ENCODE measurements around the gene CFAP54. TPM values are rescaled to one million over a fixed set of nuclear protein-coding genes. Genes with fewer than 3 reads are reported as not detected.
"Not testable (repeated sequence)": the region's sequence is repeated elsewhere in the genome, so short reads cannot be mapped to it uniquely, and the experiment has no call there.

CFAP54 gene
- polyA plus RNA-seq, 3 donors, result 2.1 to 2.3 (median 2.2) TPM

DNA sequence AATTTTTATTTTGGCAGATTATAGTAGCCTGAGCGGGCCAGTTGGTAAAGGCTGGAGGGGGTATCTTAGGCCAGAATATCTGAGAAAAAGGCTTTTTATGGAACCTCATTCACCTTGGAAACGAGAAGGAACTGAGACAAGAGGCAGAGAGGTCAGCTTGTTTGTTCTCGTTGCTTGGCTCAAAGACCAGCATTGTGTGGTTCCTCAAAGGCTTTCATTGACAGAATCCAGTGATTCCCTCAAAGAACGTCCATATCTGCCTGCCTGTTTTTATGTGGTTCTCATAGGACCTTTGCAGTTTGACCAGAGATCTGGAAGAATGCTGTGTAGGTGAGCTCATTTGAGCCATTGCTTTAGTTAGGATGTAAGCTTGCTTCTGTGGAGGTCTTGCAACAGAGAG, 117.3 kb downstream of the CFAP54 start:
- no peak for DNase-seq (ENCODE audit: low read depth in 3 of 3, low spot score in 2 of 3)

DNA sequence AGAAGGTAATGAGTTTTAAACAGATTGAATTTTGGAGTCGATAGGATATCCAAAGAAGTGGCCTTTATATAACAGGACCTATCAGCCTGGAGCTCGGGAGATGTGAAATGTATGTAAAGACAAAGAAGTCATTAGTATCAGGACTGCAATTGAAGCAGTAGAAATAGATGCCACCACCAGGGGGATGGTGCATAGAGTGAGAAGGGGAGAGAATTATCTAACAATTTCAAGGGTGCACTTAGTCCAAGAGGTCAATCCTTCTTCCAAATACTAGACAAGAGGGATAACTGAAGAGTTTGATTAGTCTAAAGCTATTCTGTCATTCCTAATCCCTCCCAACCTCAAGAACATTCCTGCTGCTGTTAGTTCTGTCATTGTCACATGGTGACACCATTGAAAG, 127.8 kb downstream of the CFAP54 start:
- DNase-seq (ENCODE audit: low read depth in 3 of 3, low spot score in 2 of 3), result no peak

DNA sequence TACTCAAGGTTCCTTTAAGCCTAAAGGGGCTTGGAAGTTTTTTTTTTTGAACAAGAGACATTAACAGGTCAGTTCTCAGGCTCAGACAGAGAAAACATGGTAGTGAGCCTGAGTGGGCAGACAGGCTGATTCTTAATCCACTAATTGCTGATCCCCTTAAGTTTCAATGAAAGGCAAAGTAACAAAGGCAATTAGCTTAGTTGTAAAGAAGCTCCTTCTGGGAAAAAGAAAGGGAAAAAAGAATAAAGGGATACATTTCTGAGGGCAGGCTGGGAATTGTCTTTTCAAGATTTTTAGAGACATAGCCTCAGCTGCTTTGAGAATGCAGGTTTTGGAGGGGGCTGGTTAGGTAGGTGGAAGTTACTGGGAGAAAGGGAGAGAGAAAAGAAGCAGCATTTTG, 133.8 kb downstream of the CFAP54 start:
- DNase-seq (ENCODE audit: low read depth in 3 of 3, low spot score in 2 of 3), result no peak

DNA sequence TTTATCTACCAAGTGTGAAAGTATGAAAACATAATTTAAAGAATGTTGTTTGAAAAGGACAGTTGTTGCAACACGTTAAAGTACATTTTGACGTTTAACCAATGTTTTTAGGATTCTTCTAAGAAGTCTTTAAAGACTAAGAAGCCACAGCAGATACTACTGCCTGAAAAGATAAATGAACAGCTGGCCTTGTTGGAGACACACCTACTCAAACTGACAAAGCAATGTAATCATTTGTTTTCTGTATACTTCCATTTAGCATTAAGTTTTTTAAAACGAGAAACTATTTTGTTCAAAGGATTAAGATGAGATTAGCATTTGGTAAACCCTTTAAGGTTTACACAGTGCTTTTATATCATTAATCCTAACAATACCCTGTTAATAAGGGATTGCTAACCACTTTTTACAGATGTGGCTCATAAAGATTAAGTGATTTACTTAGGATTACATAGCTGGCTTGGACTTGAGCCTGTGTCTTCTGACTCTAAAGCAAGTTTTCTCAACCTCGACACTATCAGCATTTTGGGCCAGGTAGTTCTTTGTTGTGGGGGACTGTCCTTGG, 134.4 kb downstream of the CFAP54 start:
- DNase-seq (ENCODE audit: low read depth in 3 of 3, low spot score in 2 of 3), result no peak

DNA sequence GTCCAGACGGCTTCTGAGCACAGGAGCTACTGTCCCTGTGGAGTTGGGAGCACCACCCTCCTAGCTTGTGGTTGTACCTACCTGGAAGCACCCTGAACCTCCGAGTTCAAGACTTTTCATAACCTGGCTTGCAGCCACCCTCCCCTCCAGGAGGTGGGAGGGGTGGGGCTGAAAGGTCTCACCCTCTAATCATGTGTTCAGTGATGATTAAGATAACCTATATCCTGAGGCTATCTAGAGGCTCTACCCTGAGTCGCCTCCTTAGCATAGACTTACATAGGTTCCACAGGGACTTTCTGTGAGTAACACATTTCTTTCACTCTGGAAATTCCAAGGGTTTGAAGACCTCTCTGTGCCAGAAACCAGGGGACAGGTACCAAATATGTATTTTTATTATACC, 146.5 kb downstream of the CFAP54 start:
- DNase-seq (ENCODE audit: low read depth in 3 of 3, low spot score in 2 of 3), result no peak

DNA sequence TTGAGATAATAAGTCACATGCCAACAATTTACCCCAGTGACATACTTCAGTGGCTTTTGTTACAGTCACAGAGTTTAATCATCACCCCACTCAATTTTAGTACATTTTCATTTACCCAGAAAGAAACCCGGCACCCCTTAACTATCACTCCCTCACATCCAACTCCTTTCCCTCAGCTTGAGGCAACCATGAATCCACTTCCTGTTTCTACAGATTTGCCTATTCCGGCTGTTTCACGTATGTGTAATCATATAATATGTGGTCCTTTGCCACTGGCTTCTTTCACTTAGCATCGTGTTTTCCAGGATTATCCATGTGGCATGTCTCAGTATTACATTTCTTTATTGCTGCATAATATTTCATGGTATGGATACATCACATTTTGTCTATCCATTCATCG, 147.5 kb downstream of the CFAP54 start:
- DNase-seq (ENCODE audit: low read depth in 3 of 3, low spot score in 2 of 3), result no peak

DNA sequence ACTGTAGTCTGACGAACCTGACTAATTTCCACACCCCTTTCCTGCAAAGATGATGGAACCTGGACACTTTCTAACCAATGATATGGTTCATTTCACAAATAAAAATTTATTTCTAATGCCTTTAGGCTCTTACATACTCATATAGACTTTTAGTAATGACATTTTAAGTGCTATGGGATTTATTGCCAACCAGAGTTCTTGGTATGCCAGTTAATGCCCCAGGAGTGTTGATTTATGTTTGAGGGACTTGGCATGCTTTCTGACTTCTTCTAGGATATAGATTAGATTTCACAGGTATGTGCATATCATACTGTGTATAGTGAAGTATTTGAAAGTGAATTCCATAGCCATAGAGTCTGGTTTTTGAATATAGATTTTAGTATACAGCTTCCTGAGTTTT, 159.5 kb downstream of the CFAP54 start:
- no peak for DNase-seq (ENCODE audit: low read depth in 3 of 3, low spot score in 2 of 3)

DNA sequence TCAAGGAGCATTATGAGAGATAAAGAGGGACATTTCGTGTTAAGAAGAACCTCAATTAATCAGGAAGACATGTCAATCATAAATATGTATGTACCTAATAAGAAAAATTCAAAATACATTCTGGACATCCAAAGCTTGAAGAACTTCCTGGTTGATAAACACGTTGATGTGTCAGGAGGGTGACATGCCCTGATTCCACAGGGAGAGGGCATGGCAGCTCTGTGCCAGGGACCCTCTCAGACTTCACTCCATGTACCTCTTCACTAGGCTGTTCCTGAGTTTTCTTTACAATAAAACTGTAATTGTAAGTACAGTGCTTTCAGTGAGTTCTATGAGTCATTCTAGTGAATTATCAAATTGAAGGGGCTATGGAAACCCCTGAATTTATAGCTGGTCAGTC, 163.5 kb downstream of the CFAP54 start:
- DNase-seq (ENCODE audit: low read depth in 3 of 3, low spot score in 2 of 3), result no peak

DNA sequence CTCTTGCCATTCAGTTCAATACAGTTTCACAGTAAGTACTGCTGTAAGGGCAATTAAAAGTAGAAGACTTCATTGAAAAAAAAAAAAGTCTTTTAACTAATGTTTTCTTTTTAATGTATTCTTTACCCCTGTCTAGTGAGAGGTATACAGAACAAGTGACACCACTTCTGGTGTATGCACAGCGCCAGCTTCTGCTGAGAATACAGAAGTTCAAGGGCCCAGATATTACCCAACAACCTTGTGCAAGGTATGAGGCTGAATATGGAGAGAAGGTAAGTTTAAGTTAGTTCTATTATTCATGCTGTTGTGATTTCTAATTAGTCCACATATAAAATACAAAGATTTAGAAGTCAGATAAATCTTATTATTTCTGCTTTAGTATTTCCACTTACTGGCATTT, 168.7 kb downstream of the CFAP54 start:
- no peak for DNase-seq (ENCODE audit: low read depth in 3 of 3, low spot score in 2 of 3)

DNA sequence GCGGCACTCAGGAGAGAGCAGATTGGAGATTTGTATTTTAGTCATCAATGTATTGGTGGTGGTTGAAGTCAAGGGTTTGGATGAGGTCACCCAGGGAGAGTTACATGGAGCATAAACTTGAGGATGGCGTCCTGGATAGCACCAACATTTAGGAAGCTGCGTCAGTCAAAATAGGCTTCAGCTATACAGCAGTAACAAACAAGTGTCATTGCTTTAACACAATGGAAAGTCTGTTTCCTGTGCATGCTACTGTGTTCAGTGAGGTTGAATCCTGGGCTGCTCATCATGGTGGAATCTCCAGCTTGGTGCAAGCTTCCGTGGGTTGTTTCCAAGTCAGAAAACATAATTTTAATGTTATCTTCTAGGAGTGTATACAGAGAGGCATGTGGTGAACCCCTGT, 180.4 kb downstream of the CFAP54 start:
- no peak for DNase-seq (ENCODE audit: low read depth in 3 of 3, low spot score in 2 of 3)

DNA sequence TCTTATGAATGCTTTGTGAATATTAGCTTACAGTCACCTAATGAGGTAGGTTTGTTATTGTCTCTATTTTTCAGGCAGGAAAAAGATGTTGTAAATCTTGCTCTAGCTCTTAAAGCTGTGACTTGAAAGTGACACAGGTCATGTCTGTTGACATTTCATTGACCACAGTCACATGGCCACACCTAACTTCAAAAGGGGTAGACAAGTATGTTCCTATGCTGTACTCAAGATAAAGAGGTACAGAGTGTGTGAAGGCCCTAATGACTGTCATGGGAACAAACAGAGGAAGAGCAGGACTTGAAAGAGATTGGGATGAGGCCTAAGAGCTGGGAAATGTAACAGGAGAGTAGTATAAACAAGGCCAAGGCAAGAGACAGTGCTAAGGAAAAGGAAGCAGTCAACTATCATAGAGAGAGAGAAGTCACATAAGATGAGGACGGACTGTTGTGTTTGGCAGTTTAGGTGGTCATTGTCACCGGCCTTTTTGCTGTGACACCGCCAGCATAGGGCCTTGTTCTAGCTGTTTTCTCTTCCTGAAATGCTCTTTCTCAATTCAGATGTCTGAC, 181.0 kb downstream of the CFAP54 start:
- DNase-seq (ENCODE audit: low read depth in 3 of 3, low spot score in 2 of 3), result no peak

DNA sequence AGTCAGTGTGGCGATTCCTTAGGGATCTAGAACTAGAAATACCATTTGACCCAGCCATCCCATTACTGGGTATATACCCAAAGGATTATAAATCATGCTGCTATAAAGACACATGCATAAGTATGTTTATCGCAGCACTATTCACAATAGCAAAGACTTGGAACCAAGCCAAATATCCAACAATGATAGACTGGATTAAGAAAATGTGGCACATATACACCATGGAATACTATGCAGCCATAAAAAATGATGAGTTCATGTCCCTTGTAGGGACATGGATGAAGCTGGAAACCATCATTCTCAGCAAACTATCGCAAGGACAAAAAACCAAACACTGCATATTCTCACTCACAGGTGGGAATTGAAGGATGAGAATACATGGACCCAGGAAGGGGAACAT, 186.1 kb downstream of the CFAP54 start:
- not testable (repeated sequence) for DNase-seq (ENCODE audit: low read depth in 3 of 3, low spot score in 2 of 3)

DNA sequence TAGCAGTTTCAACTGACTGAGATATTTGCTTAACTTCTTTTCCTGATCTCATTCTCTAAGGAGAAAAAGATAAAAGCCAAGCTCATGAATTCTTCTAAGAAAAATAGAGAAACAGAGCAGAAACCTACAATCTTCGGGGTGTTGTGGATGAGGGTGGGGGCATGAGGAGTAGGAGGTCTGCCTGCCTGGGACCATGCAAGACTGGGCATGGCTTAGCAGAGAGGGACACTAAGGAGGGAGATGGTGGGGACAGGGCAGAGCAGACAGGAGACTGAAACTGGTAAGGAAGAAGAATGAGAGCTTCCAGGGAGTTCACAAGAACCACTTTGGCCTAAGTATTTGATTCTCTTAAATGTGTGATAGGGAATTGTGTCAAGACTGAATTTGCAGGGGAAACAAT, 188.0 kb downstream of the CFAP54 start:
- no peak for DNase-seq (ENCODE audit: low read depth in 3 of 3, low spot score in 2 of 3)

DNA sequence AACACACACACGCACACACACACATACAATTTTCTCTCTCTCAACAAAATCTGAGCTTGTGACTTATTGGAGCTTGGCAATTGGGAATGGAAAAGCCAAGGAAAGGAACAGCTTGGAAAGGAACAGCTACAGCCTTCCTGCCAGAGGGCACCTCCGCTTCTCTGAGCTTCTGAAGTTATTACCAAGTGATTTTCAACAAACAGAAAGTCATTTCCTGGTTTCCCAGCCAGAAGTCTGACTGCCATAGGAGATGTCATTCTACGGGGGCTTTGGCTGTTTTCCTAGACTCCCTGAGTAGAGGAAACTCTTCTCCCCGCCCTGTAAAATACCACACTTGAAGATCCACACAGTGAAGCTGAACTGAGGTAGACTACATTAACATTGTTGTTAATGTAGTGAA, 198.3 kb downstream of the CFAP54 start:
- no peak for DNase-seq (ENCODE audit: low read depth in 3 of 3, low spot score in 2 of 3)

DNA sequence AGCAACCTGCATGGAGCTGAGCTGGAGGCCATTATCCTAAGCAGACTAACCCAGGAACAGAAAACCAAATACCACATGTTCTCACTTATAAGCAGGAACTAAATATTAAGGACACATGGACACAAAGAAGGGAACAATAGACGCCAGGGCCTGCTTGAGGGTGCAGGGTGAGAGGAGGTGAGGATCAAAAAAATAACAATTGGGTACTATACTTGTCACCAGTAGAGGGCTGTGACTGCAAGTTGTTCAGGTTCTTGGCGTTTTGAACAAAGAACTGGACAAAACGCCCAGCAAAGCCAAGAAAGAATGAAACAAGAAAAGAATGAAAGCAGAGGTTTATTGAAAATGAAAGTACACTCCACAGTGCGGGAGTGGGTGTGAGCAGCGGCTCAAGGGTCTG, 209.1 kb downstream of the CFAP54 start:
- no peak for DNase-seq (ENCODE audit: low read depth in 3 of 3, low spot score in 2 of 3)

DNA sequence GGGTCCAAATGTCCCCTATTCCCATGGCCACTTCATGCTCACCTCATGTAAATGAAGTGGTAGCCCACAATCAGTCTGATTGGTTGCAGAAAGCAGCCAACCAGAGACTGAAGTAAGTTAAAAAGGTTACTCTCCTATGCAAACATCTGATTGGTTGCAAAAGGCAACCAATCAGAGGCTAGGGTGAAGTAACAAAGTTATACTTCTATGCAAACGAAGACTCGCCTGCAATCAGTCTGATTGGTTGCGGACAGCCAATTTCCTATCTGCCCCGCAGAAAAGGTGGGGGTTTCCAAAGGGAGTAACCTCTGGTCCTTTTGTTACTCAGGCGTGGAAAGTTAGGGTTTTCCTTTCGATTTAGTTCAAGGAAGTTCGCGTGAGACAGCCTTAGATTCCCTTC, 209.6 kb downstream of the CFAP54 start:
- no peak for DNase-seq (ENCODE audit: low read depth in 3 of 3, low spot score in 2 of 3)

DNA sequence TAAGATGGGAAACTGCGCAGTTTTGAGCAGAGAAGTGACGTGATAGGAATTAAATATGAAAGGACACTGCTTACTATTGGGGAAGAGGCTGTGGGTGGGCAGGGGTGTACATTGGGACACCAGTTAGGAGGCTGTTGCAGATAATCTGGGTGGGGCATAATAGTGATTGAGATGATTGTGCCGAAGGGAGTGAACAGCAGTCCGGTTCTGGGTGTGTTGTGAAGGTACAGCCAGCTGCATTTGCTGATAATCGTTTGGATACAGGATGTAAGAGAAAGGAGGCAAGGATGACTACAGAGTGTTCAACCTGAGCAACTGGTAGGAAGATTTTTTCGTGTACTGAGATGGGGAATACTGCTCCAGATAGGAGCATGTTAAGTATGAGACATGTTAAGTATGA, 212.5 kb downstream of the CFAP54 start:
- DNase-seq (ENCODE audit: low read depth in 3 of 3, low spot score in 2 of 3), result no peak

DNA sequence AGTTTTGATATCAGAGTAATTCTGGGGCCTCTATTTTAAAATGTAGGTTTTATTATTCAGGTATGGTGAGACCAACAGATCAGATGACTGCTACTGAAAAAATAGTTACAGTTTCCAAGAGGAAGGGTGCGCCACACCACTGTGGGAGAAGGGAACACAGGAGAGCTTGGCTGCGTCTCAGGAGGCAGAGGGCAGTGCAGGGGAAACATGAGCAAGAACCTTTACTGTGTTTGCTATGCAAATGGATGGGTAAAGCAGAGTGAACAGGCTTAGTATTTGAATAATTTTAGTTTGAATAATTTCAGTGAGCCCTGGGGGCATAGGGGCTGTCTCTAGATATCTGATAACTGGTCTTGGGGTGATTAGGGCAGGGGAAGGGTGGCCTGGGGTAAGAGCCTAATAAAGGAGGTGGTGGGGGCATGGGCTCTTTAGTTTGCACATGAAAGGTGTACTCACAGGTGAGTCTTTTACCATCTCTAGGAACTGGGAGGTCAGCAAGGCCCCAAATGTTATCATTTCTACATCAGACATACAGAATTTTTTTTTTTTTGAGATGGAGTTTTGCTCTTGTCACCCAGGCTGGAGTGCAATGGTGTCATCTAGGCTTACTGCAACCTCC, 220.9 kb downstream of the CFAP54 start:
- DNase-seq (ENCODE audit: low read depth in 3 of 3, low spot score in 2 of 3), result no peak

DNA sequence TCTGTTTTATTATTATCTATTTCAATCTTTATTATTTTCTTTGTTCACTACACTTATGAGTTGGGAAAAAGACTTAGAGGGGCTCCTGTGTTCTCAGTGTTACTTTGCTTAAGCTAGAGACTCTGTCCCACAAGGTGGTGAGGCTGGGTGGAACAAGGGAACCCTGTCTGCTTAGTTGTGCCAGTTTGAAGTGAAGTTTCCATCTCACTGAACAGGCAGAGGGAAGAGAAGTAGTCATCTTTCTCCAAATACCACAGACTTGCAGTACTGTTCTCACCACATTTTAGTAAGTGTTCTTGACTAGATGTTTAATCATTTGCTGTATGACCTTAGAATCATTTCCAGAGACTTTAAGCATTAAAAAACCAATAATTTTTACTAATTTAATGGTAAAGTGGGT, 222.0 kb downstream of the CFAP54 start:
- DNase-seq (ENCODE audit: low read depth in 3 of 3, low spot score in 2 of 3), result no peak

DNA sequence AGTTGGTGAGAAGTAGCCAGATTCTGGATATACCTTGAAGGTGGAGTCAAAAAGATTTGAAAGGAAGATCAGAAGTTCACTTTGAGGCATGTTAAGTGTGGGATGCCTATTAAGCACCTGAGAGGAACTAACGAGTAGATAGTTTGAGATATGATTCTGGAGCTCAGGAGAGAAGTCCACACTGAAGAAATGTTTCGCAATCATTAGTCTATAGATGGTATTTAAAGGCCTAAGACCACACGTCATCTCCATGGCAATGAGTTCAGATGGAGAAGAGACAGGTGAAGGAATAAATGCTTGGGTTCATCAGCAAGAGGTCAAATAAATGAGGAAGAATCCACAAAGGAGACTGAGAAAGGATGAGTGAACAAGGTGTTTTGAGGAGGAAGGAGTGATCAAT, 224.8 kb downstream of the CFAP54 start:
- DNase-seq (ENCODE audit: low read depth in 3 of 3, low spot score in 2 of 3), result no peak

DNA sequence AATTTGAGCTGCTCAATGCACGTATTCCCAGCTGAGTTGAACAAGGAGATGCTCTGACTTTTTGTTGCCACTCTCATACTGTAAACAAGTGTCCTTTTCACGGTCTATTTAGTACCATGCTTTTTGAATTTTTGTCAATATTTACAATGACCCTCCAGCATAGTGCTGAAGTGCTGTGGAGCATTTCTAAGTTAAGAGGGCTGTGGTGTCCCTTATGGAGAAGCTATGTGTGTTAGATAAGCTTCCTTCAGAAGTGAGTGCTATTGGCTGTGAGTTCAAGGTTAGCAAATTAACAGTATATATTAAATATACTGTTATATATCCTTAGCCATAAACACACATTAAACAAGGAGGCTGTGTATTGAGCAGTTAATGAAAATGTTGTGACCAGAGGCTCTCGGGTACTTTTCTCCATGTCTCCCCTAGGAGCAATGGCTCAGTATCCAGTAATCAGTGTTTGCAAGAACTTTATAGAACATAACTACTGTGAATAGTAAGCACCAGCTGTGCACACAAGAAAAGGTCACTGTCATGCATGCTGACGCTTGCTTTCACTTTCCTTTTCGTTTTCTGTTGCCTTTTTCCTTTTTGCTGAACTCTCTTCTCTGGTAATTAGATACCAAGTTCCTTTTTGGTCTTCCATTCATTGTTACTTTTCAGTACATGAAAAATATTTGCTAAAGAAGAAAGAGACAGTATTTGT, 230.4 kb downstream of the CFAP54 start:
- DNase-seq (ENCODE audit: low read depth in 3 of 3, low spot score in 2 of 3), result peak in 2 of 3 donors; percentile 15 to 18

DNA sequence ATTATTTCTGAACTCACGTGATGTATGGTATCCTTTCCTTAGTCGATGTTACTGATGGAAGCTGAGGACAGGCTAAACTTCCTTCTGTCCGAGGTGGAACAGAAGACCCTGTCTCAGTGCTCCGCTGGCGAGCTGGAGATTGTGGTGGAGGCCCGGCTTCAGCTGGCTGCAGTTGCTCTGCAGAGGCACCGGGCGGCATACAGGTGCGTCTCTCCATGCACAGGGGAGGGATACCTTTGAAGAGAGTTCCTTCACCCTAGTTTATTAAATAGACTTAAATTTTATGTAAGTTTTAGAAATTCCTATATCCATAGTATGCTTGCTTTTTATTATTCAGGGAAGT, 231.0 kb downstream of the CFAP54 start:
- DNase-seq (ENCODE audit: low read depth in 3 of 3, low spot score in 2 of 3), result no peak
